RWPE1 (cell line): ENCODE results near the gene C9orf50.

ENCODE experiments used
- CTCF ChIA-PET: fragments of 350-600 bp; sonication (Branson Sonifier 250); formaldehyde crosslinking; extraction: SDS; loops from one replicate; lab custom pipeline; 2021; lab: Yijun Ruan, JAX
- POLR2A ChIA-PET: fragments of 400-600 bp; formaldehyde crosslinking; extraction: SDS; loops from one replicate; lab custom pipeline; 2020; ENCODE audit warnings: antibody characterized with exemption; ENCODE audit not compliant: low non-redundant PET; lab: Yijun Ruan, JAX
- DNase-seq: peaks from one replicate; pipeline ENCODE4 v3.0.0; 2012; ENCODE audit warnings: low spot score
- H3K27ac ChIP-seq: fragments of 450-650 bp; 2 replicates; pipeline ENCODE4 v1.5.1; 2017
- TF ChIP-seq, protein P1 (sequence below): fragments of 450-650 bp; conservative IDR thresholded peaks from 2 replicates; pipeline ENCODE4 v1.5.1; 2017; ENCODE audit warnings: low read depth, mild to moderate bottlenecking

Gene C9orf50

DNA sequence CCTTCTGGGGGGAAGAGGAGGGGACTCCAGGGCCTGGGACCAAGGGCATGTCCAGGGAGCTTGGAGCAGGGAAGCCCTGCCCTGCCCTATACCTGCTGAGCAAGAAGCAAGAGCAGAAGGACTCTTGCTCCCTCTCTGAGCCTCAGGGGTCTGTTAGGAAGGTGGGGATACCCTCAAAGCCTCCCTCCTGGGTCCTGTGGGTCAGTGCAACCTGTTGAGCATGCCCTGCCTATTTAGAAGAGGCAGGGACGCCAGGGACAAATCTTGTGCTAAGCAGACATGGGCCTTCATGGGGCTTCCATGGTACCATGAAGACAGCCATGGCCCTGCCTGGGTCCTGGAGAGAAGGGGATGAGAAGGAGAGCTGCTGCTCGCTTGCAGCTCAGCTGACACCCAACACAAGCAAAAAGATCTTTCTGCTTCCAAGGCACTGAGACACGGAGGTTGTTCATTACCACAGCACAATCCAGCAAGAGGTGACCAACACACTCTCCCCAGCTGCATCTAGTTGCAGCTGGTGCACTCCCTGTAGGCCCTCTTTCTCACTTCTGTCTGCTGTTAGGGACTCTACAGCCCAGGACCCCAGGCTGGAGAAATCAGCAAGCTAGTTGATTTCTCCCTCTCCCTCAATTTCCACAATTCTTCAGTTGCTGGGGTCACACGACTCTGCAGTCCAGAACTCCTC, 39.3 kb downstream of the C9orf50 start:
- ChIA-PET CTCF (interaction anchor here (0.9 kb wide), 1 partner anchor 23 kb away, joined by 3 read pairs; no protein-coding TSS in a partner anchor), POLR2A (no interaction called here)
- DNase-seq: no peak
- H3K27ac ChIP-seq: no peak overlapping the region
- TF ChIP-seq, protein P1, sequence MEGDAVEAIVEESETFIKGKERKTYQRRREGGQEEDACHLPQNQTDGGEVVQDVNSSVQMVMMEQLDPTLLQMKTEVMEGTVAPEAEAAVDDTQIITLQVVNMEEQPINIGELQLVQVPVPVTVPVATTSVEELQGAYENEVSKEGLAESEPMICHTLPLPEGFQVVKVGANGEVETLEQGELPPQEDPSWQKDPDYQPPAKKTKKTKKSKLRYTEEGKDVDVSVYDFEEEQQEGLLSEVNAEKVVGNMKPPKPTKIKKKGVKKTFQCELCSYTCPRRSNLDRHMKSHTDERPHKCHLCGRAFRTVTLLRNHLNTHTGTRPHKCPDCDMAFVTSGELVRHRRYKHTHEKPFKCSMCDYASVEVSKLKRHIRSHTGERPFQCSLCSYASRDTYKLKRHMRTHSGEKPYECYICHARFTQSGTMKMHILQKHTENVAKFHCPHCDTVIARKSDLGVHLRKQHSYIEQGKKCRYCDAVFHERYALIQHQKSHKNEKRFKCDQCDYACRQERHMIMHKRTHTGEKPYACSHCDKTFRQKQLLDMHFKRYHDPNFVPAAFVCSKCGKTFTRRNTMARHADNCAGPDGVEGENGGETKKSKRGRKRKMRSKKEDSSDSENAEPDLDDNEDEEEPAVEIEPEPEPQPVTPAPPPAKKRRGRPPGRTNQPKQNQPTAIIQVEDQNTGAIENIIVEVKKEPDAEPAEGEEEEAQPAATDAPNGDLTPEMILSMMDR: no peak

DNA sequence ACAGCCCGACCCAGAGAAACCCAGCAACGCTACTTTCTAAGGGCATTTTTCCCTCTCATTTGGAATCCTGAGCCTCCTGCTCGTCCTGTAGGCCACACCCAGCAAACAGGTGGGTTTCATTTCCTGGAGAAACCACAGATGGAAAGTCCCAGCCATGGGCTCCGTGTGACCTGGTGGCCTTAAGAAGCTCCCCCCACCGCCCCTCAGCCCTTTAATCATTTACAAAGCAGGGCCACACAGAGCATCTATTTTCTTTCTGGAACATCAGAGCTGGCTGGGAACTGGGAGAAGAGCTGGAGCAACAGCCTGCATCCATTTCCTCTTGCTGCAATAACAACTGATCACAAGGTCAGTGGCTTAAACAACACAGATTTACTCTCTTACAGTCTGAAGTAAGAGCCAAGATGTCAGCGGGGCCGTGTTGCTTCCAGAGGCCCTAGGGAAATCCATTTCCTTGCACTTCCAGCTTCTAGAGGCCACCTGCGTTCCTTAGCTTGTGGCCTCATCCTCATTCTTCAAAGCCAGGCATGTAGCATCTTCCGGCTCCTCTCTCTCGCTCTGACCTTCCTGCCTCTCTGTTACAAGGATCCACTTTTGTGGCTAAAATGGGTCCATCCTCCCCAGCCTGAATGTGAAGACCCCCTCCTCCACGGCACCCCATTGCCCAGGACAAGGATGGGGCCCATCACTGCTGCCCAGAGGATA, 40.5 kb downstream of the C9orf50 start:
- TF ChIP-seq, protein P1: no peak
- POLR2A ChIA-PET: interaction anchor here (0.7 kb wide), 1 partner anchor 858 kb away, joined by 3 read pairs; no protein-coding TSS in a partner anchor
- no peak overlapping the region for H3K27ac ChIP-seq
- no peak for DNase-seq
- CTCF ChIA-PET: interaction anchor here (0.5 kb wide), 1 partner anchor 285 kb away, joined by 6 read pairs; no protein-coding TSS in a partner anchor

DNA sequence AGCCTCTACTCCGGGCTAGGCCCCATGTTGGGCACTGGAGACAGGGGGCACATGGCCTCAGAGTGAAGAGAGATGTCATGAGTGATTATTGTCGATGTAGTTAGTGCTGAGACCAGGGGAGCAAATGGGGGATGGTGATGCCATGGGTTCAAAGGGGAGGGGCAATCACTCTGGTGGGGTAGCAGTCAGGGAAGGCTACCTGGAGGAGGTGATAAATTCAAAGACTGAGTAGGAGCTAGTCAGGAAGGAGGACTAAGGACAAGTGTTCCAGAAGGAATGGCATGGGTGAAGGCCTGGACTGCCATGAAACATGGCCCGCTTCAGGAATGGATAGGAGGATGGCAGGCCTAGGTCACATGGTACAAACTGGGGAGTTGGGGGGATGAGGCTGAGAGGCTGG, 41.6 kb downstream of the C9orf50 start:
- H3K27ac ChIP-seq: no peak overlapping the region
- ChIA-PET POLR2A (no interaction called here), CTCF (interaction anchor here (0.7 kb wide), 1 partner anchor 1467 kb away, joined by 3 read pairs; no protein-coding TSS in a partner anchor)
- TF ChIP-seq, protein P1: no peak
- no peak for DNase-seq

DNA sequence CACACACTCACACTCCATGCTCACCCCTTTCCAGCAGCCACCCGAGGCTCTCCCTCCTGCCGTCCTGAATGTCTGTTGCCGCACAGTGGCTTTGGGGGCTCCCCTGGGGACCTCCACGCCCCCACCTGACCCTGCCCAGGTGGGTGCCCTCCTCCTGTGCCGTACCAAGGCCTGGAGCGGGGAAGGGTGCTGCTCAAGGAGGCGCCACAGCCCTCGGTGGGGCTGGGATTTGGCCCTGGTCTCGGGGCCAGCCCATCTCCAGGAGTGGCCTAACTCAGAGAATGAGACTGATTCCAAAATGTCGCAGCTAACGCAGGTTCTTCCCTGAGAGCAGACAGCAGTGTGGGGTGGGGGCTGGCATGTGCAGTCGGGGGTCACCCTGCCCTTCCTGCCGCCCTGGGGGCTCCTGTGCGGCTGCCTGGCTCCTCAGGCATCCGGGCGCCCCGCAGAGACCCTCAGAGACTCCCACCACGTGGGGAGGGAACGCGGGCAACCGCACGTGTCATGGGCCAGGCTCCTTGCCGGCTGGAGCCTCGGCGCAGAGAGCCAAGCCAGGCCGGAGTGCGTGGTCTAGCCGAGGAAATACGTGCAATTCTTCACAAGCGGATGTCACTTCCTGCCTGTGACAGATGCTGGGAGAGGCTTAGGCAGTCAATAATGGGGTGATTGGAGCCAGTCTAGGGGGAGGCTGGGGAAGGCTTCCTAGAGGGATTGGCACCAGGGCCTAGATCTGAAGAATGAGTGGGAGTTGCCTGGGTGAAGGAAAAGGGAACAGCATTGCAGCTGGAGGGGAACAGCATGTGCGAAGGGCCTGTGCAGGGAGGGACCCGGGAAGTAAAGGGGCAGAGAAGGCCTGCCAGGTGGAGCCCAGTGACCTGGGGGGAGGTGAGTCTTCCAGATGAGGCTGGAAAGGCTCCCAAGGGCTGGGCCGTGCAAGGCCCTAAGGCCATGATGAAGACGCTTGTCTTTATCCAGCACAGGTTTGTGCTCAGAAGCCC, 44.1 kb downstream of the C9orf50 start:
- TF ChIP-seq, protein P1: no peak
- no peak for DNase-seq
- ChIA-PET CTCF (interaction anchor here (0.6 kb wide), 1 partner anchor 496 kb away, joined by 3 read pairs; no protein-coding TSS in a partner anchor), POLR2A (no interaction called here)
- no peak overlapping the region for H3K27ac ChIP-seq

DNA sequence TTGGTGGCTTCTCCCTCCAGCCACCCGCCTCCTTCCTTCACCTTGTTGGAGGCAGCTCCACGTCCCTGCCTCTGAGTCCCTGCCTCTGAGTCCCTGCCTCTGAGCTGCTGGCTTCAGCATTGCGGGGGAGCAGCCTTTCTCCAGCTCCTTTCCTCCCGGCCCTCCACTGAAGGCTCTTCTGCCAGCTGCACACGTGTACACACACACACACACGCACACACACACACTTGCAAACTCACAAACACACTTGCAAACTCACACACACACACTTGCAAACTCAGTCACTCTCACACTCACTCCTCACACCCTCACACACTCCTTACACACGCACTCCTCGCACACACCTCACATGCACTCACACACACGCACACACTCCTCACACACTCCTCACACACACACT, 45.1 kb downstream of the C9orf50 start:
- 0 out of 2 replicates have a peak overlapping the region, but pooled peaks have one; percentile 3 for H3K27ac ChIP-seq
- POLR2A ChIA-PET: no interaction called here
- CTCF ChIA-PET: interaction anchor here (0.6 kb wide), 1 partner anchor 447 kb away, joined by 6 read pairs; no protein-coding TSS in a partner anchor
- TF ChIP-seq, protein P1: no peak
- DNase-seq: no peak
